ENCODE measurements around the gene DISC1.

Gene DISC1

GRCh38 chr1:232062967-232063366 lies 436.4 kb downstream of the DISC1 start:
- TF ChIP-seq CTCF (conservative IDR thresholded peaks at IDR 0.05) (no peak), ZFX (IDR thresholded peaks at IDR 0.05) (no peak)

GRCh38 chr1:232066521-232066920 lies 439.9 kb downstream of the DISC1 start:
- TF ChIP-seq ZFX (IDR thresholded peaks at IDR 0.05) (no peak), CTCF (conservative IDR thresholded peaks at IDR 0.05) (no peak)
- H3K27ac ChIP-seq = no peak overlapping the region

More at GRCh38 chr1:232062967-232063366, 436.4 kb downstream of the DISC1 start:
- no peak overlapping the region for H3K27ac ChIP-seq

GRCh38 chr1:232074265-232074664 lies 447.7 kb downstream of the DISC1 start:
- no peak overlapping the region for H3K27ac ChIP-seq
- TF ChIP-seq CTCF (conservative IDR thresholded peaks at IDR 0.05) = no peak
- TF ChIP-seq ZFX (IDR thresholded peaks at IDR 0.05) = no peak

GRCh38 chr1:232077809-232078208 lies 451.2 kb downstream of the DISC1 start:
- TF ChIP-seq ZFX (IDR thresholded peaks at IDR 0.05) (no peak), CTCF (conservative IDR thresholded peaks at IDR 0.05) (no peak)
- H3K27ac ChIP-seq = no peak overlapping the region

GRCh38 chr1:232084584-232085223 lies 458.1 kb downstream of the DISC1 start:
- TF ChIP-seq ZFX (IDR thresholded peaks at IDR 0.05) (no peak), CTCF (conservative IDR thresholded peaks at IDR 0.05) (no peak)
- no peak overlapping the region for H3K27ac ChIP-seq

GRCh38 chr1:232090816-232091215 lies 464.2 kb downstream of the DISC1 start:
- H3K27ac ChIP-seq = no peak overlapping the region
- TF ChIP-seq ZFX (IDR thresholded peaks at IDR 0.05) (no peak), CTCF (conservative IDR thresholded peaks at IDR 0.05) (no peak)
